DMS153 treated with DMSO at 0.1 percent for 48 hours (cell line): ENCODE results near the gene DCT.

Experiments
- DNase-seq: peaks from one replicate; lab custom pipeline; 2025; ENCODE audit not compliant: unreplicated experiment; lab: John Stamatoyannopoulos, UW

The DCT gene

DNA sequence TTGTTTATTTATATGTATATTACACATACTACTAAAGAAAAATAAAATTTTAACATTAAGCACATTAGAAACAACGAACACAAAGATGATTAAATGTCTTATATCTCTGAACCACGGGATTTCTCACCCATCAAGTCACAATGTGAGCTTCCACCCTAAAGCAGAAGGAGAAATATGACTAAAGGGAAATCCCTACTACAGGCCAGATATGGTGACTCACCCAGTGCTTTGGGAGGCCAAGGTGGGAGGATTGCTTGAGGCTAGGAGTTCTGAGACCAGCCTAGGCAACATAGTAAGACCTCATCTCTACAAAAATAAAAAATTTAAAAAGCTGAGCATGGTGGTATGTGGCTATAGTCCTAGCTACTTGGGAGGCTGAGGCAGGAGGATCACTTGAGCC is 24.6 kb downstream of the DCT start:
- DNase-seq: no peak

DNA sequence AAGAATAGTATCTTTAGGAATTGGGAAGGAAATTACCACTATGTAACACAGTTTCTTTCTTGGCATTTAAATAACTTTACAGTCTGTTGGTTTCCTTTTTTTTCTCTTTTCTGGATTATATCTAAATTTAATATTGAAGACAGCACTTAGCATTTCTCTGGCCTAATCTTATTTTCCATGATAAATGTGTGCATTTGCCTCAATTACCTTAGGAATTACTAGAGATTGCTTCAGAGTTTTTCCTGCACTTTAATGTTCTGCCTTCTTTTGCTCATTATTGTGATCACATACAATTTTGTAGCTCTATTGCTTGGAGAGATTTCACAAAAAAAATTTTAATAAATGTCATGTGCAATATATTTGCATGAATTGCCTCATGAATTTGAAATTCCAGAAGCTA is 25.1 kb downstream of the DCT start:
- DNase-seq: no peak

DNA sequence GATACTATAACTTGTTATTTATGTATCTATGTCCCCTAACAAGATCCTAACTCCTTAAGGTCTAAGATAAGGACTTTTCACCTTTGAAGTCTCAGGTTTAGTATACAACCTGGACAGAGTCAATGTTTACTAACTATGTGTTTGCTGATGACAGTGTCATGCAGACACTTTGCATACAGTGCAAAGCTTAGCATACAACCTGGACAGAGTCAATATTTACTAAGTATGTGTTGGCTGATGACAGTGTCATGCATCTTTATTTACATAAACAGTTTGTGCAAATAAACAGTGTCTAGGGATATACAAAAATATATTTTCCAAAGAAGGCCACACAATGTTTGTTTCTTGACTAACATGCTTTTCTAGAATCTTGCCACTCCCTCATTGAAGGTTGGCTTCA is 34.7 kb downstream of the DCT start:
- DNase-seq: no peak

DNA sequence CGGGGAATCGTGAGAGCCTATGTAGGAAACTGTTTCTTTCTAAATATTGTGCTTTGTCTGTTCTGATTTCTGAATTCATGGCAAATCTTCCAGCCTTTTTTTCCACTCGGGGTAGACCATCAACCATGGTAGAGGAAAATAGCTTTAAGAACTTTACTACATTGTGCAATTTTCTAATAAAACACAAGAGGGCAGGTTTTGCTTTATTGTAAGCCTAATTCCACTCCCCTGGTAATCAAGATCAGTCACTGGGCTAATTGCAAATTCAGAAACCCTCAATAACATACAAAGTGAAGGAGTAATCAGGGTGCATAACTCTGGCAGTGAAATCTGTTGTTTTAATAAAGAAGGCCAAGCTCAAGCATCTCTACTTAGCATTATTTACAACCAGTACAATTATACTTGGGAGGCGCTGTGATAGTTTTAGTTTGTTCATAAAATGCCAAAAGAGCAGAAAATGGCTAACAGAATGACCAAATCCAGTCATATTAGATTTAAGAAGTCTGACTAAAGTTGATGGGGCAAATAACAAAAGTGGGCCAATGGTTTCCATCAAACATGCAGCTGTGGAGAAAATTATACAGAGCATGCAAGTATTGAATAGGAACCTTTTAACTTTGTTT is 43.8 kb downstream of the DCT start:
- peak; percentile 83 for DNase-seq

DNA sequence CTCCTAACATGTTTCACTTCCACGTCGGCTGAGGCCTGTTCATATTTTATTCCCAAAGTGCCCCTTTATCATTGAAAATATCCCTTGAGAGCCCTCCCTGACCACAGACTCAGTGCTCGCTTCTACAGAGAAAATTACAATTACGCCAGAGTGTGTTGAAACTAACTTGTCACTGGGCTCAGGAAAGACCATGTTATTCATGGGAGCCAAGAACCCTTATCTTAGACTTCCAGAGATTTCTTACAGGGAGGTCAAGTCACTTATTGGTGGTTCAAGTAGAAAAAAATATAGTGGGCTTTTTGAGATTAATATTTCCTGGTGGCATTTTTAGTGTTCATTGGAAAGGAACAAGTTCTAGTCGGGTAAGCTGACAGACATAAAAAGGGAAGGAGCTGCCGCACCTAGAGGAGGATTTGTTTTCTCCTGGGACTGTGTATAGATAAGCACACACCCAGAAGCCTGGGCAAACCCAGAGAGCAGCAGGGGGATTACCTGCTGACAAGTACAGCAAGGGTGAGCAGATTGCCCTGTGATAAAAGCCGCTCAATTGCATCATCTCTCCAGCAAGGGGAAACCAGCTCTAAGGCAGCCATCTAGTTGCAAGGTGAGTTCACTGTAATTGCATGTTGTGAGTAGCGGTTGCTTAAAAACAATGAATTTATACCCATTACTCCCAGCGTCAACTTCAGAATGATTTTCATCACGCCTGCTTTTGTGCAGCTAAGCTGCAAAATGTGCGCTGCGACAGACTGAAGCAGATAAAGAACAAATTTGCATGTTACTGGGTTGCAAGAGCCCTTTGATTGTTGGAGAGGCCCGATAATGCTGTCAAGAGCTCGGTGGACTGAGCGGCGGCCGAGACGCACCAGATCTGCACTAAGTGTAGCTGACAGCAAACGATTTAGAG is 46.2 kb downstream of the DCT start:
- DNase-seq: peak; percentile 70

DNA sequence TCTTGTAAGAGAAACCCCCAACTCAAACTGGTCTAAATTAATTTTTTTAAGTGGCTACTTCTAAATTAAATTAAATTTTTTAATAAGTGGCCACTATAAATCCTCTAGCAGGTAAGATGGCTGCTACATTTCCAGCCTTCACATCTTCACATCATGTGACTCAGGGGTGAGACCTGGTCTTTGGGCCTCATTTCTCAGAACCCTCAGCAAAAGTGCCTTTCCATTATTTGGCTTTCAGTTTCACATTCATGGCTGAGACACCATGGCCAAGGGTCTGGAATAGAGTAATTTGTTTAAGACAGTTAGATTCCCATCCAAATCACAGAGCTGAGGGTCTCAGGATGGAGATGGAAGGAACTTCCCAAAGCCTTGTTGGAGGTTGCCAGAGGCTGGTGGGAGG is 47.5 kb downstream of the DCT start:
- no peak for DNase-seq

DNA sequence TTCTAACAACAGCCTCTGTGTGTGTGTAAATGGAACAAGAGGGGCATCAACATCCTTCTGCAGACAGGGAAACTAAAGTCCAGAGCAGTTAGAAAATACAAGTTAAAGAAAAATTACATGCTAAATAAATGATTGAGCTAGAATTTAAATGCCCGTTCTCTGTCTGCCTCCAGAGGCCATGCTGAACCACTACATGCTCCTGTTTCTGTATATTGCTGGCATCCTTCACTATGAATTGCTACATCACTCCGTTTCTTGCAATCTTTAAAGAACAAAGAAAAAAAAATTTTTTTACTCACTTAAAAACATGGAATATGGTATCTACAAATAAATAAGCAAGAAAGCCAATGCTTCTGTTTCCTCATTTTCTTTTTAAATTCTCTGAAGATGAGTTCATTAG is 47.9 kb downstream of the DCT start:
- DNase-seq: no peak

DNA sequence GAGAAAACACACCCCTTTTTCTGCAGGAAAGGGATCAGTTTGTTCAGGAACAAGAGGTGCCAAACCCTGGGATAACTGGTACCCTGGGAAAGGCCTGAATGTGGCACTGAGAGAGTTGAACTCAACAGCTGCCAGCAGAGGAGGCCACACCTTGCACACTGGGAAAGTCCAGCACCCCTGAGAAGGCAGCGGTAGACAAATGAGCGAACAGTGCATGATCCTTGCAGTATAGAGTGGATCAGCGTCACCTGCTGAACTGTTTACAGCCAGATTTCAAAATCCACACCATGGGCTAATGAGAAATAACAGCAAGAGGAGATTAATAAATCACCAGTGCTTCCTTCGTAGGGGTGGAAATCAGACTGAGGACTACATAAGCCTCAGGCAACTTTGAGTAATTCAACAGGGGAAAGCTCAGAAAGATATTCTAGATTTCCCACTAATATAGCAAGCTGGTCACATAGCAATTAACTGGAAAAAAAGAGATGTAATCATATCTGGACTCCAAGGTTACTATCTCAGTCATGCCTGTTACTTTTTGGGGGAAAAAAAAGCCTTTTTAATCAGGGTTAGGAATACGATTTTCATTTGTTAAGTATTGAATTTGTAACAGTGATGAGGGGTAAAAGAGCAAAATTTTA is 52.0 kb downstream of the DCT start:
- no peak for DNase-seq

DNA sequence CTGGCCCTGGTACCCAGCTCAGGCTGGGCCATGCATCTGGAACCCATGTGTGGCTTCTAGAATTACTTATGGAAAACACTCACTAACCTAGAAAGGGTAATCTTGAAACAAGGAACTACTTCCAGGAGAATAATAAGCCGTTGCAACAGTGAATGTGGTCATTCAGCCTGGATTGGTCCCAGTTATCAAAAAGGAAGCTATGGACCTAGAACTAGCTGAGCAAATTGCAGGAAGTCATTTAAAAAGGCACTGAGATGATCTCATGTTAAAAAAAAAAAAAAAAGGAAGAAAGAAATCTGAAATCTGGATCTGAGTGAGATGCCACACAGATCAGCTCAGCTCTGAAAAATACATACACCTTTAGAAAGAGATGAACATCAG is 59.6 kb downstream of the DCT start:
- no peak for DNase-seq

DNA sequence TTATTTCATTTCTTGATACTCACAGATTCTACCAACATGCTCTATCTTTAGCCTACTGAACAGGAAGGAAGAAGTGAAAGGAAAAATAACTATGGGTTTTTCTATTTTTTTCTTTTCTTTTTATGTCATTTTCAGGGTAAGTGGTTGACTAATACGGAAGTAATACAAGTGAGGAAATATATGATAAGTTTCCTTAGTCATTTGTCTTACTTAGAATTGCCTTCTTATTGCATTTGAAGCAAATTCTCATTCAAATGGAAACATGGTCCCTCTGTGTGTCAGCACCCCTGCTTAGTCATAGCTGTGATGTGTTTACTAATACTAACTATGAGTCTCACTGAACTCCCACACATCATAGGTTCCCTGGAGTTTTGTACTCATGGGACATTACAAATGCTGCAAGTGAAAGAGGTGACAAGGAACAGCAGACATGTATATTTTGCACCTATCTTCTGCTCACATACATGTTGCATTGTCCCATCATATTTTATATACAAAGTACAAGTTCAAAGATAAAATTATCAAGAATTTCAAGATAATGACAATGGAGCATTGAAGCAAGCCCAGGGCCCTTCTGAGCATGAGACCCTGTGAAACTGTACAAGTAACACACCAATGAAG is 60.1 kb downstream of the DCT start:
- no peak for DNase-seq

DNA sequence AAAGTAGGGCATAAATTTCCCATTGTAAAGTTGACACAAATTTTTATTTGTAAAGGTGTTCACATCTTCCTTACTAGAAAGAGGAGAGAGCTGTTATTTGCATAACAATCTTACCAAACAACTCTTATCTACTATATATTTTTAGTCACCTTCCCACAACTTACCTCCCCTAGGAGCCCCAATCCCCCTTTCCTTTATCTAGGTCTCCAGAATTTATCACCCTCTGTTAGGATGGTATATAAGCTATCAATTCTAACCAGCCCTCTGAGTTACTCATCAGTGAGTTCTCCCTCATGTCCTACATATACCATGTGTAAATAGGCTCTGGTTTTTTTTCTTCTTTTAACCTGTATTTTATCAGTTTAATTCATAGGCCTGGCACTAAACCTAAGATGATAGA is 62.2 kb downstream of the DCT start:
- DNase-seq: no peak

DNA sequence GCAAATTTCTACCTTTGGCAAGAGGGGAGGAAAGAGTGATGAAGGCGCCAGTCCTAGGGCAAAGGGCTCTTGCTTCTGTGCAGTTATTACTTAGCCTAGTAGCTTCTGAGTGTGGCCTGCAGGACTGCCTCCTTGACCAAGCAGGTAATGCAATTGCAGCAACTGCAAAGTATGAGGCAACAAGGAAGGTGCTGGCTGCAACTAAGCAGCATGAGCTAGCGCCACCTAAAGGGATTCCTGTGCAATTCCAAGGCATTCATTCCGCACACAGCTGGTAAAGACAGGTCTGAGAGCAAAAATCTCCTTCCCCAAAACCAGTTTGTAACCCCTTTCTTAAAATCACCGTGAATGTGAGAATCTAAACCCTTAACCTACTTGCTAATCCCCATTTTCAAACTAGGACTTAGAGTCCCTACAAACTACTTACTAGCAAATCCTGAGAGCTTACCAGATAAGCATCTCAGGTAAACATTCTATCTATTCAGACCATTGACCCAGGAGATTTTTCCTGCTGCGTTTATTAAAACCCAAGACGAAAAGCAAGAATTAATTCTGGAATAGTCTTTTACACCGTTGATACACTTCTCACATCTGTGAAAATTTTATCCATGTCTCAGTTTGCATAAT is 62.9 kb downstream of the DCT start:
- no peak for DNase-seq

DNA sequence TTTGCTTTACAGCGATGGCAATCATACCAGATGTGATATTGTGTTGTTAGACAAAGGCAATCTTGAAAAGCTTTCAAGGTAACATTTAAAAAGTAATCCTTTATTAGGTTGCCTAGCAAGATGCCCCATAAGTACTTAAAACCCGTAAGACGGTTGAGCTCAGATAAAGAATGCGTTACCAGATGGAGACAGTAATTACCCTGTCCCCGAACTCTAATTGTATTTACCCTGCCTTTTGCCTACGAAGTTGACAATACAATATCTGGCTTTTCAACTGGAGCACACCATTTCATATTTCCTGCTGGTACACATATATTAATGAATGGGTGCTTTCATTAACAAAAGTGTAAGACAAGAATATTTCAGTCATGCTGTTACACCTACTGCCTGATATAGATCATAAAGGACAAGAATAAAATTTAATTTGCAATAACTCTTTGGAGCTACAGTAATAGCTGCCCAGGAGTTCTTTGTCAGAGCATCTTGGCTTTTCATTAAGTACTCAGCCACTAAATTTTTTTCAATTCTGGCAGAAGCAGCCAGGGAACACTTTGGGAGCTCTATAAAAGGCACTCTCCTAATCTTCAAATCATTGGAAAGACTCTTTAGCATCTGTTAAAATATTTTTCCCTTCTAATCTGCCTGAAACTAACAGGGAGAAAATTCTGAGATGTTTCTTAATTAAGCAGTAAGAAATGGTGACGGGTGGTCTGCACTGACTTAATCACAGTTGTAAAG is 63.8 kb downstream of the DCT start:
- peak; percentile 46 for DNase-seq

DNA sequence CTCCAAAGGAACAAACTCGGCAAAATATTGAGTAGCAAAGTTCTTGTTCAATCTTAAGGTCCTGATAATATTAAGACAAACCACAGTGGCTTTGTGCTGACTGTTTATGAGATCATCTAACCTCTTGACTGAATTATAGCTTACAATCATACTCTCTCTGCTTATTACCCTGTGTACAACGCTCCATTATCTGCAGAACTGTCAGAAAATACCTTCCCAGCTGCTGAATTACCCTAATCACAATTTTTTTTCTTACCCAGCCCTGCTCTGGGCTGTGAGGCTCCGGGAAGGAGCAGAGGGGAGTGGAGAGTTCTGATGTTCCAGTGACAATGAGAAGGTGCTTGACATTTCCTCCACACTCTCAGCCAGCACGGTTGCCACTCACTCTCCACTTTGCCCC is 64.8 kb downstream of the DCT start:
- DNase-seq: no peak

DNA sequence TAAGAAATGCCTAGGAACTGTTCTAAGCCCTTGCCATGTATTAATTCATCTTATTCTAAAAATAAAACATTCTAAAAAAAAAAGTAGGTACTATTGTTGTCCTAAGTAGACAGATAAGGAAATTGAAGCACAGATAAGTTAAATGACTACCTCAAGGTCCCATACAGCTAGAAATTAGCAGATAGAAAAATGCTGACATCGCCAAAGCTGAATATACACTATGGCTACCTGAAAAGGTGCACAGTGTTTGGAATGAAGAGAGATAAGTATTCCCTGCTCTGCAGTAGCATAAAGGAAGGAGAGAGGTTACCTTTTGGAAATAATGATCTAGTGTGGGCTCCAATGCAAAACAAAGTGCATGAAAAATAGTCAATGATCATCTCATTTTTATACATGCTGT is 65.3 kb downstream of the DCT start:
- no peak for DNase-seq

DNA sequence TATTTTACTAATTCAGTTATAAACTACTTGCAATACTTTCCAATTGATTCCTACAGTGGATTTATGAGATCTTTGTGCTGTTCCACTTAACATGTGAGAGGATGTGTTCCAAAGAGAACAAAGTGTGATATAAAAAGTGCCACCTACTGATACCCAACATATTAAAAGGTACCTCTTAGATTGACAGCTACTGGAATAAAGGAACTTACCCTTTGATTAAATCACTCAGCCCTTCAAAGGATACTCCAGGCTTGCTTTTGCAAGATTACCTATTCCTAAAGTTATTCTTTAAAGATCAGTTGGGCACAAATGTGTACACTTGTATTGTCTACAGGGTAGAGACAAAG is 65.9 kb downstream of the DCT start:
- no peak for DNase-seq

DNA sequence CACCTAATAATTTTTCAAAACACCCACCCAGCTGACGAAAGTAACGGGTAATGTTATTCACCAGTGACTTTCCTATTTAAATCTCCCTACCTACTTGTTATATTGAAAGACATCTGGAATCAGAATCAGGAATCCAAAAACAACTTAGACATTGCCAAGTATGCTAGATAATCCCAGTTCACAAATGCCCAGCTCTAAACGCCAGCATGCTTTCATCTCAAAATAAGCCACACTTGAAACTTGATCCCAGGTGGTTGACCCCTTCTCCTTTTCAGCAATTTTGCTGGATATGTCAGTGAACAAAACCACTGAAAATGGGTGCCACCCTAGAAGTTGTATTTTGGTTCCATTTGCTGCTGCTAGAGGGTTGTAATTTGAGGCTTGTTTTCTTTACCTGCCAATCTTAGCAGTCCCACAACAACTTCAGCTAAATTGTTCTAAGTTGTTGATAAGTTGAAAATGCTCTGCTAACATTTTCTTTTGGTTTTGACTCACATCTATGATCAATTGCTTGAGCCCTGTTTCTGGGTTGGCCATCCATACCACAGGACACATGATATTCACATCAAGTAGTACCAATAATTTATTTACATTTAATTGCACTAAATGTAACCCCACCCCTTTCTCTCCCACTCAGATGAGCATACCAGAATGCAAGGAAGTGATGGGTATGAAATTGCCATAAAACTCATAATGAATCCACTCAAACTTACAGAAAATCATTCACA is 66.4 kb downstream of the DCT start:
- DNase-seq: no peak

DNA sequence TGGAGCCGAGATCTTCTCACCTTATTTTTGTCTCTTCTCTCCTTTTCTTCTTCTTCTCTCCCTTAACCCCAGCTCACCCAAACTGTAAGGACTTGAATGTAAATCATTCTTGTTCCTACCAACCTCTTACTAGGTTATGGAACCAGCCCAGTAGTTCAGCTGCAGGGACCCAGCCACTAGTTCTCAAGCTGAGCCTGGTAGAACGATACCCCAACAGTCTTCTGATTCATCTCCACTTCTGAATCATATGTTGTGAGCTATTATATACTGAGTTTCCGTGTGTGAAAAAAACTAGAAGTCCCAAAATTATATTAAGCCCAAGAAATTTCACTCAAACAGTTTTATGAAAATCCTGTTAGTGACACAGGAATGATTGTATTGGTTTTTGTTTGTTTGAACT is 67.7 kb downstream of the DCT start:
- DNase-seq: no peak

DNA sequence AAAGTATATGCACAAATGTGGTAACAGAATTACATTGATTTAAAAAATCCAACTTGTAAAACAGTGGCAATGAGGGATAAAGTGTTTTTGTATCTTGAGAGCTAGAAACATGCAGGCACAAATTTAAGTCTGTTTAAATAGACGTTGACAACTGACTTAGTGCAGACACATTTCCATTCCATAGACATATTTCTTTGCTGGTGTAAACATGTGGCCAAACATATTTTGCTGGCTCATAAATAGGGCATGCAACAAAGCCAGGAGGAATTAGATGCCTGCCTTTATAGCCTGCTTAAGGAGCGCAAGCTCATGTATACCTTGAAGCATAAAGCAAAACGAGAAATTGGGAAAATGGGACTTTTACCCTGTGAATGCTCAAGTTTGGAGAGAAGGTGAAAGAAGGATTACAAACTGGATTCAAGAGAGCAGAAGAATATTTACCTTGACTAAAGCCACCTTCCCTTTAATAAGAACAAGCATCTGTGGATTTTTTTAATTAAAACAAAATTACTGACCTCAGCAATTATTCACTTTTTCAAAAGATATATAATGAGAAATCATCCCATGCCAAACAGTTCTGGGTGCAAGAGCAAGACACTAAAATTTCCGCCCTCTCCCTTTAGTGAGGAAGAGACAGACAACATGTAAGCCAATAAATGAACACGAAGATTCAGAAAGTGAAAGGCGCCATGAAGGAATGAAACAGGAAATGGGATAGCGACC is 71.0 kb downstream of the DCT start:
- DNase-seq: no peak

DNA sequence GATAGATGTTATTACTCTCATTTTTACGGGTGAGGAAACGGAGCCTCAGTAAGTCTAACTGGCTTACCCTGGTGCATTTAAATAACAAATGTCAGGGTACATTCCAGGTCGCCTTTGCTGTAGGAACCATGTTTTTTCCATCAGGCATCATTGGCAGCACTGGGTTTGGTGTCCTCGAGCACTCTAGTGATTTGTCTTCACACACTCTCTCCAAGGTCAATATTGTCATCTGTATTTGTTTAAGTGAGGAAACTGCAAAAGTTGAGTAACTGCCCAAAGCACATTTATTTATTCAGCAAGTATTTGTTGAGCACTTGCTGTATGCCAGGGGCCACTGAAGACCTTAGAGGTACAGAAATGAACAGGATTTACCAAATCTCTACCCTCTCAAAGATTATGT is 78.6 kb downstream of the DCT start:
- DNase-seq: no peak
